ENCODE results near the gene MINPP1.

MINPP1 gene

DNA sequence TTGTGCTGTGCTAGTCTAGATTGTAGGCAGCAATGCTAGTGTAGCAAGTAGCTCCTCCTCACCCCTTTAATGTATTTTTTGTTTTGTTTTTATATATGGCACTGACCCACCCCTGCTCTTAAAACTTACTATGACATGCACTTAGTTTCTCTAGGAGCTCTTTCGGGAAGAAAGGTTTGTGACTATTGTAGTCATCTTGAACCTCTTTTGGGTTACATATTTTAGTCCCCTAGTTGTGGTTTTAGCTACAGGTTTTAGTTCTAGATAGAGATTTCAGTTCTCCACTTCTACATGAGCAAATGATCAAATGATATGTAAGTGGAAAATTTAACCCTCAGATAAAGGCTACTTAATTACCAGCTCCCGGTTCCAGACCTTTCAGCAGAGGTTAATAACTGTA, 14.9 kb downstream of the MINPP1 start:
- DNase-seq (ENCODE audit: low read depth in 4 of 4, low spot score in 1 of 4), result no peak

DNA sequence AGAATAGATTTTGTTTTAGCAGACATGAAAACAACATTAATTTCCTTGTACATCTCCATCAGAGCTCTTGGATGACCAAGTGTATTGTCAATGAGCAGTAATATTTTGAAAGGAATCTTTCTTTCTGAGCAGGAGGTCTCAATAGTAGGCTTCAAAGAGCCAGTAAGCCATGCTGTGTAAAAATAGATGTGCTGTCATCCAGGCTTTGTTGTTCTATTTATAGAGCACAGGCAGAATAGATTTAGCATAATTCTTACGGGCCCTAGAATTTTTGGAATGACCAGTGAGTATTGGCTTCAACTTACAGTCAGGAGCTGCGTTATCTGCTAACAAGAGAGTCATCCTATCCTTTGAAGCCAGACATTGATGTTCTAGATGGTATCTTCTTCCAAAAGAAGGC, 19.0 kb downstream of the MINPP1 start:
- no peak for DNase-seq (ENCODE audit: low read depth in 4 of 4, low spot score in 1 of 4)

DNA sequence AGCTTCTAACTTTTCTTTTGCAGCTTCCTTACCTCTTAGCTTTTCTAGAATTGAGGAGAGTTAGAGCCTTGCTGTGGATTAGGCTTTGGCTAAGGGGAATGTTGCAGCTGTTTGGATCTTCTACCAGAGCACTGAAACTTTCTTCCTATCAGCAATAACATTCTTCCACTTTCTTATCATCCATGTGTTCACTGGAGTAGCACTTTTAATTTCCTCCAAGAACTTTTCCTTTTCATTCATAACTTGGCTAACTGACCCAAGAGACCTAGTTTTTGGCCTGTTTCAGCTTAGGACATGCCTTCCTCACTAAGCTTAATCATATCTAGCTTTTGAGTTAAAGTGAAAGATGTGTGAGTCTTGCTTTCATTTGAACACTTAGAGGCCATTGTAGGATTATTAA, 19.6 kb downstream of the MINPP1 start:
- DNase-seq (ENCODE audit: low read depth in 4 of 4, low spot score in 1 of 4), result no peak

- no peak for DNase-seq (ENCODE audit: low read depth in 4 of 4, low spot score in 1 of 4)
Observed at GRCh38 chr10:87531908-87532622, 27.4 kb downstream of the MINPP1 start.

- DNase-seq (ENCODE audit: low read depth in 4 of 4, low spot score in 1 of 4), result no peak
Observed at GRCh38 chr10:87532696-87533095, 28.0 kb downstream of the MINPP1 start.

DNA sequence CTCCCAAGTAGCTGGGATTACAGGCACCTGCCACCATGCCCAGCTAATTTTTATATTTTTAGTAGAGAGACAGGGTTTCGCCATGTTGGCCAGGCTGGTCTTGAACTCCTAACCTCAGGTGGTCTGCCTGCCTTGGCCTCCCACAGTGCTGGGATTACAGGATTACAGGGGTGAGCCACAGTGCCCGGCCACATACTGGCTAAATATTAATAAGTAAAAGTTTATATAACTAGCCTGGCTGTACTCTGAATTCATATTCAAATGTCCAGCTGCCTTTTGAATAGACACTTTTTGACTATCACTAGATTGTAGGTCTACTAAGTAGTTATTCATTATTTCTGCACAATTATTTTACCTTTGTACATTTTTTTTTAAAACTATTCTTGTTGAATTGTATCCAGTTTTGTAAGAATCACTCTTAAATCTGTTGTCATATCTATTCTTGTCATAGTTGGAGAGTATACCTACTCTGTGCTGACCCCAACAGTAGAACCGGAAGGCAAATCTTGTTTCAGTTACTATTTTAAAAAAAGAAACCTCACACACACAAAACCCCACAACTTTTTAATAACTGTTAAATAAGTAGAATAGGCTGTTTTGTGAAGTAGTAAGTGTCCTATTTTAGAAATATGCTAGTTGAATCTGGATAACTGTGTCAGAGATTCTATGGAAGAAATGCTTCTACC, 29.6 kb downstream of the MINPP1 start:
- DNase-seq (ENCODE audit: low read depth in 4 of 4, low spot score in 1 of 4), result no peak

DNA sequence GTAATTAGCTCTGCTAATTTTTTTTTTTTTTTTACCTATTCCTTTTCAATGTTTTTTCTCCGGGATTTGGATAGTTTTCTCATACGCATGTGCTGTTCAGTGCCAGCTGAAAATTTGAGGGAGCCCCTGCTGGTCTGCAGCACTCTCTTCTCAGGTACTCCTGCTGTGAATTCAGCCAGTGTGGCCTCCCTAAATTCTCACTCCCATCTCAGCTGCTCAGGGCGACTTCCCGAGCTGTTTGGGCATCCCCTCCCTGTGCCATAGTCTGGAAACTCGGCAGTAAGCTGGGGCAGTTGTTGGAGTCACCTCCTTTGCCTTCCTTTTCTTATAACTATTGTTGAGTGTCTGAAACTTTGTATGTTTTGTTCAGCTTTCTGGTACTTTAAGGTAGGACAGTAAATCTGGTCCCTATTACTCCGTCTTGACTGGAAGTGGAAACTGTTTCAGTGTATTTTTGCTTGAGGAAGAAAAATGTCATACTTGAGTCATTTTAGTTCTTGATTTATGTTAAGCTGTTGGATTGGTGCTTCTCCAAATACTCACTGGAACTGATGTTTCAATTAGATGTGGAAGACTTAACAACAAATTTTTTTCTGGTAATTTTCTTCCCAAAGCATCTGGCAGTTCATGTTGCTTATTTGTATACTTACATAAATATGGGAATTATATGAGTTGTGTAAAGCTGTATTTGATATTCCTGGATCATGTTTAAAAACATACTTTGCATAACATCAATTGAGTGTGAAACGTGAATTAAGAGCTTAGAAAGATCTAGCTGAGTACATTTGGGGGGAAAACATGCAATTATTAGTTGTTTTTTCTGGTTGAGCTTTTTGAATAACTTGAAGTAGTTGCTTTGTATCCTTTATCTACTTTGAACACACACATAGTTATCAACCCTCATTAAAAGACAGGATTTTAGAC, 33.7 kb downstream of the MINPP1 start:
- no peak for DNase-seq (ENCODE audit: low read depth in 4 of 4, low spot score in 1 of 4)

DNA sequence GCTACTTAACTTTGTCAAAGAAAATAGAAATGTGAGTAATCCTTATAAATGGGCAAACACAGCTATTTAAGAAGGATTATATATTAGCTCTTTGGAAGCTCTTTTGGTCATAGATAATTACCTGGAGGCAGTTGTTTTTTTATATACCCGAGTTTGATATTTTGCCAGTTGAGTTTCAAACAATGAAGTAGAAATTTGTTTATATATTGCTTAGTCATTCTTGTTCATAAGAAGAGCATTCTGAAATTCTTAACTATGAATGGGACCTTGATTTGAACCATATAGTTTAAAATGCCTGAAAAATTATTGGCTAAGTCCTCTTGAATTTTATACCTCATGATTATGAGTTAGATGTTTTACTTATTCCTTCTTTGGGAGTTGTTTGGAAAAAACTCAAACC, 36.4 kb downstream of the MINPP1 start:
- no peak for DNase-seq (ENCODE audit: low read depth in 4 of 4, low spot score in 1 of 4)

DNA sequence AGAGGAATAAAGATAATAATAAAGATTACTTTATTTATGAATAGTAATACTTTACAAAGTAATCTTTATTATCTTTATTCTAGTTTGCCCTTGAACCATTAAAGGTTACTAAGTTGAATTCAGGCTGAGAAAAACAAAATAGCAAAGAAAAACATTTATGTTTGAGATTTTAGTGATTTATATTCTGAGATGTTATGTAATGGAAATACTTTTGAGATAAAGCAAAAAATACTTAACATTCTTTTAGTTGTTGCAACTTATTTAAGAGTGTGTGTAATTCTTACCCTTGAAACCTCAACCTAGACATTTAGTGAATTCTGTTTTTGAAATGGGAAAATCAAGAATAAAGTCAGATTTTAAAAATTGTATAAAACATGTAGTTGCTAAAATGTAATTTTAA, 40.0 kb downstream of the MINPP1 start:
- no peak for DNase-seq (ENCODE audit: low read depth in 4 of 4, low spot score in 1 of 4)

GRCh38 chr10:87545783-87546182, 41.1 kb downstream of the MINPP1 start:
- DNase-seq (ENCODE audit: low read depth in 4 of 4, low spot score in 1 of 4), result no peak

- DNase-seq (ENCODE audit: low read depth in 4 of 4, low spot score in 1 of 4), result no peak
Observed at GRCh38 chr10:87546210-87546609, 41.5 kb downstream of the MINPP1 start.

- DNase-seq (ENCODE audit: low read depth in 4 of 4, low spot score in 1 of 4), result no peak
Observed at GRCh38 chr10:87546971-87547413, 42.3 kb downstream of the MINPP1 start.

- no peak for DNase-seq (ENCODE audit: low read depth in 4 of 4, low spot score in 1 of 4)
Observed at GRCh38 chr10:87547734-87548311, 43.1 kb downstream of the MINPP1 start.

- DNase-seq (ENCODE audit: low read depth in 4 of 4, low spot score in 1 of 4), result no peak
Observed at GRCh38 chr10:87550741-87551140, 46.0 kb downstream of the MINPP1 start.

- no peak for DNase-seq (ENCODE audit: low read depth in 4 of 4, low spot score in 1 of 4)
Observed at GRCh38 chr10:87551326-87551725, 46.6 kb downstream of the MINPP1 start.

GRCh38 chr10:87552248-87552929, 47.7 kb downstream of the MINPP1 start:
- no peak for DNase-seq (ENCODE audit: low read depth in 4 of 4, low spot score in 1 of 4)

- no peak for DNase-seq (ENCODE audit: low read depth in 4 of 4, low spot score in 1 of 4)
Observed at GRCh38 chr10:87557409-87557808, 52.7 kb downstream of the MINPP1 start.

- DNase-seq (ENCODE audit: low read depth in 4 of 4, low spot score in 1 of 4), result no peak
Observed at GRCh38 chr10:87558333-87558732, 53.6 kb downstream of the MINPP1 start.

- DNase-seq (ENCODE audit: low read depth in 4 of 4, low spot score in 1 of 4), result no peak
Observed at GRCh38 chr10:87559392-87559791, 54.7 kb downstream of the MINPP1 start.

GRCh38 chr10:87560495-87561129, 55.9 kb downstream of the MINPP1 start:
- DNase-seq (ENCODE audit: low read depth in 4 of 4, low spot score in 1 of 4), result no peak

All from stimulated activated CD4-positive, alpha-beta T cell treated with anti-CD3 and anti-CD28 coated beads, Interleukin-1b, Interleukin-23, amount 100 ng/mL, for 24 hours (primary cell).